Upper lobe of right lung (tissue), 1 donor: ENCODE data around the gene PIK3R5. TPM values are rescaled to one million over a fixed set of nuclear protein-coding genes. Genes with fewer than 3 reads are reported as not detected.
A peak's percentile ranks its signal among the peaks of the same experiment; 100 is the strongest.

Experiments used
- ATAC-seq: fragments of 200-7000 bp; cut with Tn5 transposase; one replicate; pipeline ENCODE4 v1.9.1; 2020; ENCODE audit warnings: mild to moderate bottlenecking, moderate library complexity
- DNase-seq: peaks from one replicate; pipeline ENCODE4 v3.0.0-alpha.2; 2020
- H3K27ac ChIP-seq: fragments of 200-600 bp; one replicate; pipeline ENCODE4 v1.8.0; 2022
- H3K27me3 ChIP-seq: fragments of 200-600 bp; one replicate; pipeline ENCODE4 v1.8.0; 2022; ENCODE audit warnings: mild to moderate bottlenecking
- H3K36me3 ChIP-seq: fragments of 200-600 bp; one replicate; pipeline ENCODE4 v1.8.0; 2022
- H3K4me1 ChIP-seq: fragments of 200-600 bp; one replicate; pipeline ENCODE4 v1.8.0; 2022
- H3K4me3 ChIP-seq: fragments of 200-600 bp; one replicate; pipeline ENCODE4 v1.8.0; 2022; ENCODE audit warnings: mild to moderate bottlenecking
- H3K9me3 ChIP-seq: fragments of 200-600 bp; one replicate; pipeline ENCODE4 v1.8.0; 2022
- intact Hi-C: fragments of 100-400 bp; cut with DNase I; formaldehyde crosslinking; loops from one replicate; pipeline ENCODE4 v1.11.0; 2022
- total RNA-seq: library from RNA; stranded (reverse); fragmentation: NEBNext Ultra II Directional; extraction: Animal tissue kit (Norgen Biotek cat#: 25700); gene quantifications from one replicate; pipeline ENCODE4 v1.2.1, GENCODE V29; 2021
- TF ChIP-seq, protein P1 (sequence below): fragments of 200-600 bp; IDR thresholded peaks from one replicate; pipeline ENCODE4 v1.8.0; 2022; ENCODE audit warnings: antibody characterized with exemption
- donor health status: DM: no; HTN: yes; CAD: no; lungs with severe emphysema.

PIK3R5 gene
- total RNA-seq, 1 donor from 2014 or later, result 37.7 TPM

DNA sequence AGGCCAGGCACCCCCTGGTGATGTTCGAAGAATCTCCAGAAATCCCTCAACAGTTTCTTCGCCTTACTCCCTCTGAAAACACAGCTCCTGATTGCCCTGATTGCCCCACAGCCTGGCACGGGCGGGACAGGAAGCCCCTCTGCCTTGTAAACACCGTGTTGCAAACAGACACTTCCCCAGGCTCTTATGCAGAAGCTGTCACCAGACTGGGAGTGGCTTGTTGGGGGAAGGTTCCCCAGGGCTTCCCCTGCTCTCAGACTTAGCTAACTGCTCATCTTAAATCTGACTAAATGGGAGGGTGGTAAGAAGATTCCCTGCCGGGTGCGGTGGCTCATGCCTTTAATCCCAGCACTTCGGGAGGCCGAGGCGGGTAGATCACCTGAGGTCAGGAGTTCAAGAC is 11.2 kb downstream of the PIK3R5 start:
- no peaks in the 10 kb centered on the region for H3K27me3 ChIP-seq
- TF ChIP-seq, protein P1, sequence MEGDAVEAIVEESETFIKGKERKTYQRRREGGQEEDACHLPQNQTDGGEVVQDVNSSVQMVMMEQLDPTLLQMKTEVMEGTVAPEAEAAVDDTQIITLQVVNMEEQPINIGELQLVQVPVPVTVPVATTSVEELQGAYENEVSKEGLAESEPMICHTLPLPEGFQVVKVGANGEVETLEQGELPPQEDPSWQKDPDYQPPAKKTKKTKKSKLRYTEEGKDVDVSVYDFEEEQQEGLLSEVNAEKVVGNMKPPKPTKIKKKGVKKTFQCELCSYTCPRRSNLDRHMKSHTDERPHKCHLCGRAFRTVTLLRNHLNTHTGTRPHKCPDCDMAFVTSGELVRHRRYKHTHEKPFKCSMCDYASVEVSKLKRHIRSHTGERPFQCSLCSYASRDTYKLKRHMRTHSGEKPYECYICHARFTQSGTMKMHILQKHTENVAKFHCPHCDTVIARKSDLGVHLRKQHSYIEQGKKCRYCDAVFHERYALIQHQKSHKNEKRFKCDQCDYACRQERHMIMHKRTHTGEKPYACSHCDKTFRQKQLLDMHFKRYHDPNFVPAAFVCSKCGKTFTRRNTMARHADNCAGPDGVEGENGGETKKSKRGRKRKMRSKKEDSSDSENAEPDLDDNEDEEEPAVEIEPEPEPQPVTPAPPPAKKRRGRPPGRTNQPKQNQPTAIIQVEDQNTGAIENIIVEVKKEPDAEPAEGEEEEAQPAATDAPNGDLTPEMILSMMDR, result no peak
- no peaks in the 10 kb centered on the region for H3K36me3 ChIP-seq
- peak overlapping the region; percentile 17 for H3K27ac ChIP-seq
- peaks cover 21% of the 10 kb centered on the region for H3K4me1 ChIP-seq
- intact Hi-C loops, result no loop called here
- DNase-seq (peak; percentile 85), ATAC-seq (peak; percentile 94)
- H3K4me3 ChIP-seq, result no peak overlapping the region
- no peaks in the 10 kb centered on the region for H3K9me3 ChIP-seq

DNA sequence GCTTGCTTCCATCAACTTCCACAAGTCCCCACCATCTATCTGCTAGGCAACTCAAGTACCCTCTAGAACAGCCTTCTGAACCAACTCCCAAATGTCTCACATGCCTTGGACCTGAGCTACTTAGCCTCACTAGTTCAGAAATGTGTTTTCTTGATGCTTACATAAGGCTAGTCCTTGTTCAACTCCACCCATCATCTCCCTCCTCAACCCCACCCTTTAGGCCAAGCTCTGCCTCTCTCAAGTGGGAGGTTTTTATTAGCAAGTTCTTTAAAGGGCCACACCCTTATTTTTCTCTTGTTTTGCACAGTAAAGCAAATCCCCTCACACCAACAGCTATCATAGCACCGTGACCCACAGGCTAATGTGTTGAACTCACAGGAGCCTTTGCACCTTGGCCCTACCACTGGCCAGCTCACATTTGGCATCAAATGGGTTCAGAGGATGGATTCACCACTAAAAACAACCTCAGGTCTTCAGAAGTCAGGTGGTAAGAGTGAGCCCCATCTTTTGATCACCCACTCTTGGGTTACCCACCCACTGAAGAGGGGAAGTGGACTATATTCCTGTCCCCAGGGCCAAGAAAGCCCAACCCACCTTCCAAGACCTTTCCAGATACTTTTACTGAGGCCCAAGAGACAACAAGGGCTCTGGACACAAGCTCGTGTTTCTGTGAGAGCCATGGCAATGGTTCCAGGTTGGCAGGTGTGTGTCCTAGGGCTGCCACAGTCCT is 12.2 kb downstream of the PIK3R5 start:
- Histone ChIP-seq H3K9me3 (no peaks in the 10 kb centered on the region), H3K27me3 (no peaks in the 10 kb centered on the region), H3K27ac (peak overlapping the region; percentile 36), H3K36me3 (no peaks in the 10 kb centered on the region), H3K4me1 (peaks cover 21% of the 10 kb centered on the region), H3K4me3 (no peak overlapping the region)
- intact Hi-C loops, result no loop called here
- peak; percentile 34 for ATAC-seq
- DNase-seq, result no peak
- TF ChIP-seq, protein P1, result no peak

DNA sequence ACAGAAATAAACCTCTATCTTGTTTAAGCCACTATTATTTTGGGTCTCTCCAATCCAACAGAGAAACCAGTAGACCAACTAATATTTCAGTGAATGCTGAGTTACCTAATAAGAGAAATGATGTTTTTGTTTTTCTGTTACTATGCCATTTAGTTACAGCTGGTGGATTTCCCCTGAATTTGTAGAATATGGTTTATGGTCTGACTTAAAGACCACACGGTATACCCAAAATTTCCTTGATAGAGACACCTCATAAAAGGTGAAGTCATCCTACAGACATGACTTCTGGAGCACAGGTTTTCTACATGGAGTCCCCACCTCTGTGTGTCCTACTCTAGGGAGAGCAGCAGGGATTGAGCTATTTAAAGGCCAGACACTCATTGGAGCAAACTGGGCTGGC is 13.3 kb downstream of the PIK3R5 start:
- no peak for ATAC-seq
- intact Hi-C loops, result no loop called here
- TF ChIP-seq, protein P1, result no peak
- DNase-seq, result no peak
- no peaks in the 10 kb centered on the region for H3K27me3 ChIP-seq
- H3K4me3 ChIP-seq, result no peak overlapping the region
- H3K27ac ChIP-seq, result no peak overlapping the region
- H3K4me1 ChIP-seq, result peaks cover 21% of the 10 kb centered on the region
- H3K9me3 ChIP-seq, result no peaks in the 10 kb centered on the region
- no peaks in the 10 kb centered on the region for H3K36me3 ChIP-seq

DNA sequence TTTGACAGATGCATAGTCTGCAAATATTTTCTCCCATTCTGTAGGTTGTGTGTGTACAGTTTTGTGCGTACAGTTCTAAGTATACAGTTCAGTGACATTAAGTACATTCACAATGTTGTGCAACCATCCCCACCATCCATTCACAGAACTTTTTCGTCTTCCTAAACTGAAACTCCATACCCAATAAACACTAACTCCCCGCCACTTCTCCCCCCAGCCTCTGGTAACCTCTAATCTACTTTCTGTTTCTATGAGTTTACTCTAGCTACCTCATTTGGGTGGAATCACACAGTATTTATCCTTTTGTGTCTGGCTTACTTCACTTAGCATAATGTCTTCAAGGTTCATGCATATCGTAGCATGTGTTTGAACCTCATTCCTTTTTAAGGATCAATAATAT is 14.3 kb downstream of the PIK3R5 start:
- ATAC-seq (no peak), DNase-seq (no peak)
- TF ChIP-seq, protein P1, result no peak
- Histone ChIP-seq H3K27ac (no peak overlapping the region), H3K4me3 (no peak overlapping the region), H3K4me1 (peaks cover 20% of the 10 kb centered on the region), H3K27me3 (no peaks in the 10 kb centered on the region), H3K36me3 (no peaks in the 10 kb centered on the region), H3K9me3 (no peaks in the 10 kb centered on the region)
- intact Hi-C loops, result no loop called here

DNA sequence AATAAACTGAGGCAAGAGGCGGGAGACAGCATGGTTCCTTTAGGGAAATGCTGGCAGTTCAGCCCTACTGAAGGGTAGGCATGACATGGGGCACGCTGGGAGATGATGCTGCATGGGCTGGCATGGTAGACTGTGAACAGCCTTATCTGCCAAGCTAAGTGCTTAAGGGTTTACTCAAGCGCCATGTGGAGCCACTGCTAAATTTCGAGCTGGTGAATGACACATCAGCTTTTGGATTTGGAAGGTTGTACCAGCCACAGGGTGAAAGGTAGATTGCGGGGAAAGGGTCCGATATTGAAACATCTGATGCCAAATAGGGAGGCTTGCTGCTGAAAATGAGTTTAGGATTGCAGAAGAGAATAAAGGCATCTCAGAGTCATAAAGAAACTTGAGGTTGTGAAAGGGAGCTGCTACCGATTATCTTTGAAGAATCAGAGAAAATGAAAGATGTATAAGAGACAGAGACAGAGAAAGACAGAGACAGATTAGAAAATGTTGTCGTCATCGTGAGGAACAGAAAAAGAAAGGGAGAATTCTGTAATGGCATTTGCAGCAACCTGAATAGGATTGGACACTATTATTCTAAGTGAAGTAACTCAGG is 16.3 kb downstream of the PIK3R5 start:
- Histone ChIP-seq H3K27me3 (no peaks in the 10 kb centered on the region), H3K4me1 (peaks cover 4% of the 10 kb centered on the region), H3K9me3 (no peaks in the 10 kb centered on the region), H3K36me3 (no peaks in the 10 kb centered on the region), H3K4me3 (no peak overlapping the region), H3K27ac (no peak overlapping the region)
- TF ChIP-seq, protein P1, result no peak
- intact Hi-C loops, result no loop called here
- ATAC-seq (no peak), DNase-seq (no peak)
